A549 (cell line): ENCODE results near the gene MYO1E.
A peak's percentile ranks its signal among the peaks of the same experiment; 100 is the strongest.

Experiments
- CHD2 ChIP-seq: fragments of 150-350 bp; IDR thresholded peaks from 2 replicates; pipeline ENCODE4 v1.6.1; 2014; ENCODE audit warnings: low read length; ENCODE audit not compliant: partially characterized antibody
- EP300 ChIP-seq, 2 experiments: fragments of >200 bp; sonication (Bioruptor Twin); formaldehyde crosslinking; IDR thresholded peaks; 2 replicates in 1 of 2; 3 replicates in 1 of 2; pipeline ENCODE4 v1.6.1; 2016 to 2017
- MAFK ChIP-seq: fragments of 450-650 bp; IDR thresholded peaks from 2 replicates; pipeline ENCODE4 v1.6.1; 2014; ENCODE audit not compliant: partially characterized antibody
- MAZ ChIP-seq: fragments of 150-350 bp; IDR thresholded peaks from 2 replicates; pipeline ENCODE4 v1.6.1; 2014; ENCODE audit warnings: antibody characterized with exemption, low read depth, low read length, borderline replicate concordance
- MYC ChIP-seq: IDR thresholded peaks from 2 replicates; pipeline ENCODE4 v1.6.1; 2012; ENCODE audit warnings: mild to moderate bottlenecking, inconsistent platforms, low read length, improper control_type of control experiment, borderline replicate concordance
- TF ChIP-seq, protein P1 (sequence below): fragments of >200 bp; sonication (Bioruptor Twin); formaldehyde crosslinking; IDR thresholded peaks from 3 replicates; pipeline ENCODE4 v1.5.1; 2016

DNA sequence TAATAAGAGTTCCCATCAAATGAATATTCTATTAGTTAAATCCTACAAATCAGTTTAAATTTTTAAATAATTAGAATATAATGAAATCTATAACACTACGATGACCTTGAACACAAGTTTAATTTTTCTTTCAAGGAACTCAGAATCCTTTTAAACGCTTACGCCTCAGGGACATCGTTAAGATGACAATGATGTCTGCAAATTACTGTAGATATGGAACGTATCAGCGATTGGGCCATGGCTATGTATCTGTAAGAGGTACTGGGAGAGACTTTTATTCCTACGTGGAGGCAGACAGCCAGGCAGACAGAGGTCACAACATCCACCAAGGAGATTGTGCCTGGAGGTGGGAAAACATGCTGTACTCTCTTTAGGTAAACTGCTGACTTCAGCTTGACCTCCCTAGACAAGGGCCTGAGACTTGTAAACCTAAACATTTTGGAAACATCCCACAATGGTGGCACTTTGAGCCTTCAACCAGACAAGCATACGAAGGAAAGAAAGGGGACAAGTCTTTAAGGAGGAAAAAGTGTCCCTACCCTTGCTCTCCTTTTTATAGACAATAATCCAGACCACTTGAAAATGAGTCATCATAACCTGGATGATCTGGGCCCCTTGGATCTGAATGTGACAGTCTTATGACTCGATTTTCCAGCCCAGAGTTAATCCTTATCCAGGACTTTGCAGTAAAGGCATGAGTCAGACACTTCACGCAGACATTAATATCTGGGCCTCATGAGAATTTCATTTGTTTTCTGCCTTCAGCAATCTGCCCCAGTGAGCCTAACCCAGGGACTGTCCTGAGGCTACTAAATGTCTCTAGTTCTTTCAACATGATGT, 172.8 kb downstream of the MYO1E start:
- TF ChIP-seq EP300 (IDR thresholded peaks at IDR 0.05) (peak; percentile 66 to 74; a peak in 2 of 5 replicates), MAZ (no peak), MYC (no peak), CHD2 (no peak), MAFK (peak; percentile 67)
- TF ChIP-seq, protein P1, sequence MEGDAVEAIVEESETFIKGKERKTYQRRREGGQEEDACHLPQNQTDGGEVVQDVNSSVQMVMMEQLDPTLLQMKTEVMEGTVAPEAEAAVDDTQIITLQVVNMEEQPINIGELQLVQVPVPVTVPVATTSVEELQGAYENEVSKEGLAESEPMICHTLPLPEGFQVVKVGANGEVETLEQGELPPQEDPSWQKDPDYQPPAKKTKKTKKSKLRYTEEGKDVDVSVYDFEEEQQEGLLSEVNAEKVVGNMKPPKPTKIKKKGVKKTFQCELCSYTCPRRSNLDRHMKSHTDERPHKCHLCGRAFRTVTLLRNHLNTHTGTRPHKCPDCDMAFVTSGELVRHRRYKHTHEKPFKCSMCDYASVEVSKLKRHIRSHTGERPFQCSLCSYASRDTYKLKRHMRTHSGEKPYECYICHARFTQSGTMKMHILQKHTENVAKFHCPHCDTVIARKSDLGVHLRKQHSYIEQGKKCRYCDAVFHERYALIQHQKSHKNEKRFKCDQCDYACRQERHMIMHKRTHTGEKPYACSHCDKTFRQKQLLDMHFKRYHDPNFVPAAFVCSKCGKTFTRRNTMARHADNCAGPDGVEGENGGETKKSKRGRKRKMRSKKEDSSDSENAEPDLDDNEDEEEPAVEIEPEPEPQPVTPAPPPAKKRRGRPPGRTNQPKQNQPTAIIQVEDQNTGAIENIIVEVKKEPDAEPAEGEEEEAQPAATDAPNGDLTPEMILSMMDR = no peak
